NCI-H774 (cell line): ENCODE data around the gene SNAPC1.
"Not testable (repeated sequence)": the region's sequence is repeated elsewhere in the genome, so short reads cannot be mapped to it uniquely, and the experiment has no call there.

Source experiments
- DNase-seq: peaks from one replicate; lab custom pipeline; 2025; lab: John Stamatoyannopoulos, UW

The SNAPC1 gene

DNA sequence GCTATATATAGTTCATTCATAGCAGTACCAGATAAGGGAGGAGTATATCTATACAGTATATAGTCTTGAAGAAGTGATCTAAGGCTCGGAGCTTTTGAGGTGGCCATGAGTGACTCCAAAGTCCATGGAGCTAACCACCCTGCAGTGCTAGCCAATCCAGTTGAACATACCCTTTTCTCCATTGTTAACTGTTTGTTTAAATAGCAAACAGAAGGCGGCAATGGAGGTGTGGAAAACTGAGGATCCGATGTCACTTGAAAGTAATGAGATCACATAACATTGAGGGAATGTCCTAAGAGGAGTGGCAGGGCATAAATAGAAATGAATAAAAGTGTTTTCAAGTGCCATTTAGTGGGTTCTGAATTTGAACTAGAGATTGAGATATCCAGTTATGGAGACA, 12.4 kb upstream of the SNAPC1 start:
- DNase-seq: peak; percentile 4

DNA sequence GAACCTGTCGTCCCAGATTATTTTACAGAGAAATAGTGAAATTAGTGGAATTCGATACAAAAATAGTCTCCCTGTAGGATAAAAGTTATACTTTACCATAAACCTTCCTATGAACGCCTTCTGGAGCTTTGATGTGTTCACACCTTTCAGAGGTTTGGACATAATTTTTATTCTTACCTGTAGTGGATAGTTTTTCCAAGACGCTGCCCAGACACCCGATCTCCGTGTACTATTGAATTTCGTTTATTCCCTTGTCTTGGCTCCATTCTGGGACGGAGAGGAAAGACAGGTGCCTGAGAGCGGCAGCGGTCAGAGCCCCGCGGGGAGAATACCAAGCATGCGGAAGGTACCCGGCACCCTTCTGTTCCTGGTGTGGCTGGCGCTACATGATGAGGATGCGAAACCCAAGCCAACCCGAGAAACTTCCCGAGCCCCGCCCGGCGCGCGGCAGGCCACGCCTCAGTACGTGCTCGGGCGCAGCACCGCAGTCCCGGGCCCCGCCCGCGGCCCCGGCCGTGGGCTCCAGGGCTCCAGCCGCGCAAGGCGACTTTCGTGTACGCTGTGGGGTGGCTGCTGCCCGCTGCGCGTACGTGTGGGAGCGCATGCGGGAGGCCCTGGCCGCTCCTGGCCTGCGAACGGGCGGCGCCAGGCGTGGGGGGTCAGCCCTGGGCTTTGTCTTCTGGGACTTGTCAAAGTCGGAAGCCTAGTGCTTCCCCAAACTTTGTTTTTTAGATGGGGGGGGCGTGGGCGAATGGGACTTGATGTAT, 11.3 kb upstream of the SNAPC1 start:
- DNase-seq: peak; percentile 41

DNA sequence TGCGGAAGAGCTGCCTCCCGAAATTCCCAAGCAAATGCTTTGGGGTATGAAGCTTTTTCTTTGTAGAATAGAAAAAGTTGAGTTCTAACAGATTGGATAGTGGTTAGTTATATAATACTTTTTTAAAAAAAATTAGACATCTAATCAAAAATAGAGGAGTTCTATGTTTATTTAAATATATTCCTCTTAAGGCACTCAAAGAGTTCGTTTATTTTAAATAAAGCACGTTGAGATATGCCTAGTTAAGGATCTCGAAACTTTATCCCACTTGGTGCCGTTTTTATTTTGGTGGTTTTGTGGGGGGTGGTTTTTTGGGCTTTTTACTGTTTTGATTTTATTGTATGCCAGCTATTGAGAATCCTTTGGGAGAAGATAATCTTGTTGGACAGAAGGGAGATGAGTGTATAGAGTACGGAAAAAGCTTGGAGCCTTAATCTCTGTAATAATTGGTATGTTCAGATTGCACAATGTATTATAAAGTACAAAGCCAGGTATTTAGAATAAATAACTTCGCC, 10.7 kb upstream of the SNAPC1 start:
- DNase-seq: no peak

DNA sequence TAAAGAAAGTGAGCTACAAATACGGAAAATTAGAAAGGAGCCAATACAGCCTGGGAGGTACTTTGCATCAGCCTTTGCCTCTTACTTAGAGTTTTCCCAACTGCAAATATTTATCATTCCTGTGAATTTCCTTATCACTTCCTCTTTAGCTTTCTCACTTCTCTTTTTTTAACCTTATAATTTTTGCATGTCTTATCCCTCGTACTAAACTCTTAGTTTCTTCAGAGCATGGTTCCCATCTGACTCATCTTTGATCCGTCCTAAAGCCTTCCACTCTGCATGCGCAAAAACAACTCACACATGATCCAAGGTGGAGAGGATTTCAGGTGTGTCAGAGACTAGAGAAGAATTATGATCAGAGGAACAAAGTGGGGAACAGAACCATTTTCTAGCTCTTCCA, 9.6 kb upstream of the SNAPC1 start:
- DNase-seq: no peak

DNA sequence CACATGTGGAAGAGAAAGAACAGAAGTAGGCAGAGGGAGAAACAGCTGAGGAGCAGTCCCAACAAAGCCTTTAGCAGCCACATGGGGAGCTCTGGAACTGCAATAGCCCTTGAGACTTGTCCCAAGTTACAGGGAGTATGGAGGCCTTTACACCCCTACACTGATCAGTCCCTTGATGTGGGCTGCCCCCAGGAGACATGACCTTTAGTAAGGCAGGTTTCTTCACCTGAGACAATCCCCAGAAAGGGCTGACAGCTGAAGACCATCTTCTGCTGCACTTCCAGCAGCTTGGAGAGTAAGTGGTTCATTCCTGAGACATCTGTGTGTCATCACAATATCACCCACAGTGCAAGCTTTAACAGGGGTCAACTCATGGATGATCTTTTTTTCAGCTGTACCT, 8.6 kb upstream of the SNAPC1 start:
- DNase-seq: no peak

DNA sequence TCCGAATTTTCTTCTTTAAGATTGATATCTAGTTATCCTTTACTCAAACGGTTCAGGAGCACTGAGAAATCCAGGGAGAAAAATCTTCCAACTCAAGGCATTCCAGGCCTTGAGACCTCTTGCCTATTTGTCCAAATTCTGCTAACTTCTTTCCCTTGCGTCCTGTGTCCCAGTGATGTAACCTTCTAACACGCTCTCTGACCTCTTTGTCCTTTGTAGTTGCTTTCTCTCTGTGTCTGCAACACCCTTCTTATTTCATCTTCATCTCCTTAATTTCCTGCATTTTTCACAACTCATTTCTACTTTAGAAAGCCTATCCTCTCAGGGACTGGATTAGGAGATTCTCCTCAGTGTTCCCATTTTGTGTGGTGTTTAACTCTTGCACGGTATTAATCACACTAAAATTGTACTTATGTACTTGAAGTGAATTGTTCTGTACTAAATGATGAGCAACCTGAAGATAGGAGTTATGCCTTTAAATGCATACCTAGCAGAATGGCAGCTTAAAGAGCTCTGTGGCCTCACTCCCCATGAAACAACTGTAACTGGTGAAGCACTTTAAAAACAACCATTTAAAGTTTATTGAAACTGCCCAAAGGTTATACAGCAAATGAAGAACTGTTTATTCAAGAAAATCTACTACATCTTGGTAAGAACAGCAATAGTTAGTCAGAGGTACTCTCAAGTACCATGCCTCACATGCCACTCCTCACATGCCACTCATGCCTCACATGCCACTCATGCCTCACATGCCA, 7.4 kb upstream of the SNAPC1 start:
- no peak for DNase-seq

DNA sequence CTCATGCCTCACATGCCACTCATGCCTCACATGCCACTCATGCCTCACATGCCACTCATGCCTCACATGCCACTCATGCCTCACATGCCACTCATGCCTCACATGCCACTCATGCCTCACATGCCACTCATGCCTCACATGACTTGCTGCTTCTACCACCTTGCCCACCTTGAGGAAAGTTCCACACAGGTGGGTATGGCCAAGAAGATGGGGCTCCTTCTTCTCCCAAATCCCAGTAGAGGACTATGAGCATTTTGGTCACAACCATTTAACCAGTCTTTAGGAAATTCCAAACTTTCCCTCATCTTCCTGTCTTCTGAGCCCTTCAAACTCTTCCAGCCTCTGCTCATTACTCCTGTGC, 6.9 kb upstream of the SNAPC1 start:
- not testable (repeated sequence) for DNase-seq

DNA sequence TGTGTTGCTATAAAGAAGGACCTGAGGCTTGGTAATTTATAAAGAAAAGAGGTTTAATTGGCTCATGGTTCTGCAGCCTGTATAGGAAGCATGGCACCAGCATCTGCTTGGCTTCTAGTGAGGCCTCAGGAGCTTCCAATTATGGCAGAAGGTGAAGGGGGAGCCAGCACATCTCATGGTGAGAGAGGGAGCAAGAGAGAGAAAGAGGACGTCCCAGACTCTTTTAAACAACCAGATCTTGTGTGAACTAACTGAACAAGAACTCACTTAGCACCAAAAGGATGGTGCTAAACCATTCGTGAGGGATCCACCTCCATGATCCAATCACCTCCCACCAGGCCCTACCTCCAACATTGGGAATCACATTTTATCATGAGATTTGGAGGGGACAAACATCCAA, 6.1 kb upstream of the SNAPC1 start:
- no peak for DNase-seq

DNA sequence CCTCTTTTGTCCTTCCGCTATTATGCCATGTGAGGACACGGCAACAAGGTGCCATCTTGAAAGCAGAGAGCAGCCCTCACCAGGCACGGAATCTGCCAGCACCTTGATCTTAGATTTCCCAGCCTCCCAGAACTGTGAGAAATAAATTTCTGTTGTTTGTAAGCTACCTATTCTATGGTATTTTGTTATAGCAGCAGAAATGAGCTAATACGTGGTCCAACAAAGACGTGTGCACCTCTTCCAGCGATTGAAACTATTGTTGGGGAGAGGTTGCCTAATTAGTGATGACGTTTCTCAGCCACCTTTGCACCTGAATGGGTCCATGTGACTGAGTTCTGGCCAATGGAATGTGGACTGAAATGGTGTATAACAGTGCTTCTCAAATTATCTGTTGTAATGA, 2.3 kb upstream of the SNAPC1 start:
- DNase-seq: no peak

DNA sequence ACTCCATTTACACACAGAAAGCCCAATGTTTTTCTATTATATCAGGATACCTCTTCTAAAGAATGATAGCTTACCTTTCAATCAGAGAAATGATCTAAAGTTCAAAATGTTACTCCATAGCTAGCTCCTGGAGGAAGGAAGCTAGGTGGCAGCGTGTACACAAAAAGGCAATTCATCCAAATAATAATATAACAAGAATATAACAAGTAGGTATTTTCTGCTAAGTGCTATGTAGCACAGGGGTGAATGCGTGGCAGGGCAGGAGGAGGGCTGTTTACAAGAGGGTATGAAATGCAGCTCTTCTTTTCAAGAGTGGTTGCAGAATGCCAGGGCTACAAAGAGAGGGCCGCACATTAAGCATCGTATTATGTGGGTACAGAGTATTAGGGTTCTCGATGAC, 663 bp upstream of the SNAPC1 start:
- no peak for DNase-seq

DNA sequence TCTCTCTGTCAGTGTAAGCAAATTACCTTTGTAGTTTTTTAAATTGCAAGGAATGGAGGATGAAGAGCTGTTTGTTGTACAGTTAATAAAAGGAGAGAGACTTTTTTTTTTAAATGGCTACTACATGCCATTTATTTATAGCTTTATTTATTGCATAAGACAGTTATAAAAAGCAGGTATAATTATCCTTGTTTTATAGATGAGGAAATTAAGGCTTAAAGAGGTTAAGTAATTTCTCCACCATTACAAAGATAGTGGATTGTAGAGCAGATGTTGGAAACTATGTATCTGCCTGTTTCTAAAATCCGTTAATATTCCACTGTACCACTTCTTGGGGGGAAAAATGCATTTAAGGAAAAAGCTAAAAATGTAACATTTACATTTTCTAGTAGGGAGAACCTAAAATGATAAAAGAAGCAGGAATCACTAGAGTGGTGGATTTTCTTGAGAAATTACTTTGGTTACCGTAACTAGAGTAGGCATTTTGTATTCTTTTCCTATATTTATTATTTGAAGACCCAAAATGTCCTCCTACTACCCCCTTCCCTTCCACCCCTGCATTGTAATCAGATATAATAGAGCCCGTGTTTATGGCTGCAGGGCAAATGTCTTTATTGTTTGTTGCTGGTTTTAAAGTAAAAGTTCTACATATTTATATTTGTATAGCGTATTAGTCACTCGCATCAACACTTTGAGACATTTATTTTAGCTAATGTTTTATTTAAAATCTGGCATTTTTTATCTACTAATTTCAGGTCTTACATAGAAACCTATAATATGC, 2.3 kb downstream of the SNAPC1 start:
- DNase-seq: no peak

DNA sequence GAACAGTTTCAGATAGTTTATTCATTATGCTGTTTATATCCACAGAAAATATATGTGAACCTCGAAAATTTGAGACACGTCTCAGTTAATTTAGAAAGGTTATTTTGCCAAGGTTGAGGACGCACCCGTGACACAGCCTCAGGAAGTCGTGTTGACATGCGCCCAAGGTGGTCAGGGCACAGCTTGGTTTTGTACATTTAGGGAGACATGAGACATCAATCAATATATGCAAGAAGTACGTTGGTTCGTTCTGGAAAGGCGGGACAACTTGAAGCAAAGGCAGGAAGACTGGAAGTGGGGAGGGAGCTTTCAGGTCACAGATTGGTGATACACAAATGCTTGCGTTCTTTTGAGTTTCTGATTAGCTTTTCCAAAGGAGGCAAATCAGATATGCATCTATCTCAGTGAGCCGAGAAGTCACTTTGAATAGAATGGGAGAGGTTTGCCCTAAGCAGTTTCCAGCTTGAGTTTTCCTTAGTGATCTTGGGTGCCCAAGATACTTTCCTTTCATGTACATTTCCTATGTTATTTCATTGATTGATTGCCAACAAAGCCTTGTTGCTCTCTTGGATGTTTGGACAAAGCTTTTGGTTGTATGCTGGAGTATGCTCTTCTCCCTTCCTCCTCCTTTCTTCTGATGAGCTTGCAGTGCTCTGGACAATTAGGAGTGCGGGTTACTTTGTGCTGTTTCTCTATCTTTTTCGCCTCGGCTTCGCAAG, 3.2 kb downstream of the SNAPC1 start:
- DNase-seq: no peak

DNA sequence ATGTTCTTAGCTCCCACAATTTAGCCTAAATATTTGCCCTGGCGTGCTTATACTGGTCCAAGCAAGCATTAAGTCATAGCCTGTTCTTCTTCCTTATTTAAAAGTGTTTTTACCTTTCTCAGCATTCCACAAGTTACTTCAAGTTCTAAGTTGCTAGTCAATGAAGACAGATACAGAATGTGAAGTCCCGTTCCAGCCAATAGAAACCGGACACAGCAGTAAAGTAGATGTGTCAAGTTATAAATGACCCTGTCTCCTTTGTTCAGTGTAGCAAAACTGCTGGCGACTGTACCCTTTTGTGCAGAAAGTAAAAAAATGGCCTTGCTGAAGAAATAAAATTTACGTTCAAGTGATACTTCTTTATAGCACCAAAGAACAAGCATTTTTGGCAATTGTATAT, 3.9 kb downstream of the SNAPC1 start:
- DNase-seq: no peak

DNA sequence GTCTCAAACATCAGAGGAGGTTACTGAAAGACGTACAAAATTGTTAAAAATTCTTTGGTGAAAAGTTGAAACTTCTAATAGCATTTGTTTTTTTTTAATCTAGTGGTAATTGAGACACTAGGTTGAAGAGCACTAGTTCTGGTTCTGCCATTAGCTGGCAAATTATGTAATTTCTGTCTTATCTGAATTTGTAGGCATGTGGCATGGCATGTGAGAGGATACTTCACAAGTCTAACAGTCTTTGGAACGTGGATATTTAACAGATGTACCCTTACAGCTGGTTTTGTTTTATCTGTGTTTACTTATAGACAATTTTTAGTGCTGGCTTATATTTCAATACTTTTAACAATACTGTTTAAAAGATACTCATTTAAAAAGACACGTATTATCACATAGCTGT, 6.0 kb downstream of the SNAPC1 start:
- no peak for DNase-seq

DNA sequence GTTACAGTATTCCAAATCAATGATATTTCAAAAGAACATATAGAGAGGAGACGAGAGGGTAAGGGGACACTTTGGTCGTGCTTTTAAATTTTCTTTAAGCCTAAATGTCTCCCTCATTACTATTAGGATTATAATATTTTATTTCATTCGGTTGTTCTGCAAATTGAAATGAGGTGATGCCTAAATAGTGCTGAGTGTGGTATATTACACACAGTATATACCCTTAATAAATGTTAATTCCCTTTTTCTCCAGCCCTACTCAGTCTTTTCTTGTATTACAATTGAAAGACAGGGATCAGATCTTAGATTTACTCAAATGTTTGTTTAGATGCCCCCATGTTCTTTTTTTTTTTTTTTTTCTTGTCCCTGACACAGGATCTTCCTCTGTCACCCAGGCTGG, 7.7 kb downstream of the SNAPC1 start:
- no peak for DNase-seq

DNA sequence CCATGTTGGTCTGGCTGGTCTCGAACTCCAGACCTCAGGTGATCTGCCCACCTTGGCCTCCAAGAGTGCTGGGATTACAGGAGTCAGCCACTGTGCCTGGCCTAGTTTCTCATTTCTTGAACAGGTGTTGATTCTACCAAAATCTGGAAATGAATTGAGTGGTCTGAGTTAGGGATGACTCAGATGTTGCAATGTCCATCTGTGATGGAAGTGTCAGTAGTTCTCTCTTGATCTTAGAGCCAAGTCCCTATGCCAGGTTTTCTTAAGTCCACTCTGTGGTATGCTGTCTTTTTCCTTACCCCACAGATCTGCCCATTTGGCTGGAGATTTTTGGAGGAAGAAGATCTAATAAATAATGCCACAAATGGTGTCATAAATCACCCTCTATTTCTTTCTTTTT, 12.6 kb downstream of the SNAPC1 start:
- DNase-seq: no peak

DNA sequence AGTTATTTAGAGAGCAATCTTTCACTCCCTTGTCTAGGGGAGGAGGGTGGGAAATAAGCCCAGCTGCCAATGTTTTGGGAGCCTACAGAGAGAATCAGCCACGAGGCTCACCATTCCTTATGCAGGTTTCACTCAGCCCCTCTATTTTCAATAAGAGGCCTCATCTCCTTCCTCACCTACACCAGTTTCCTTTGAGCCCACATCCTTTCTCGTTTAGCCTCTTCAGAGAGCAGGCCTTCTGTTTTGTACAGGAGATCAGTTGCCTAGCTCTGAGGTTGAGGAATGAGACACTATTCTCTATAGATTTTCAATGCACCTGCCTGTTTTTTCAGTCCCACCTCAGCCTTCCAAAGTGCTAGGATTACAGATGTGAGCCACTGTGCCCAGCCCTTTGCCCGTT, 17.9 kb downstream of the SNAPC1 start:
- no peak for DNase-seq

DNA sequence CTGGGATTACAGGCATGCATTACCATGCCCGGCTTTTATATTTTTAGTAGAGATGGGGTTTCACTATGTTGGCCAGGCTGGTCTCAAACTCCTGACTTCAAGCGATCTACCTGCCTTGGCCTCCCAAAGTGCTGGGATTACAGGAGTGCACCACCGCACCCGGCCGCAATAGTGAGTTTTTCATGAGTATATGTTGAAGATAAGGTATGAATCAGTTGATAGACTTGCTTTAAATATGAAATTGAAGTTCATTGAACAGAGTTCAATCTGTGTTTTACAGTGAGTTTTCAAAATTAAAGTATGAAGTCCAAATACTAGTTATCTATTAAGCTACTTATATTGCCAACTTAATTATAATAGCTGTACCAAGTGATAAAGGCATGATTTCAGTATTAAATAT, 35.1 kb downstream of the SNAPC1 start:
- DNase-seq: no peak

DNA sequence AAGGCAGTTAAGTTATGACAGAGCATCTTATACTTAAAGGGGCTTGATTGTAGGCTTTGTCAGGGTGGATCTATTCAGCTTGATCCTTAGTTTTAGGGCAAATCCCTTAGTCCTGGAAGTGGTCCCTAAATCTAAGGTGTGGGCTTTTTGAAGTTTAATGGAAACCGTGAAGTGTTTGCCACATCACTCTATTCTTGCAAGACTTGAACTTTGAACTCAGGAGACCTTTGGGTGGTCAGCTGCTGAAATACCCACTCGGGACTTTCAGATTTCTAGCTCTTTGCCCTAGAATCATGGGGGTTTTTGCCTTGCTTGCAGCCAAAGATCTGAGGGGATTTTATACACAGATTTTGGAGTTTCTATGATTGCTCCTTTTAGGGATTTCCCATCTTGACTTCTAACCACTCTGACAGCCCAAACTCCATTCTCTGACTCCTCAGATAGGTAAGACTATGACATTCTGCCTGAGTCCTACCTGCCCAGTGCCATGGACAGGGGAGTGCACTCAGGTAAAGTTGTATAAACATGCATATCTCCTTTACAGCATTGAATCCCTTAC, 39.9 kb downstream of the SNAPC1 start:
- DNase-seq: no peak

DNA sequence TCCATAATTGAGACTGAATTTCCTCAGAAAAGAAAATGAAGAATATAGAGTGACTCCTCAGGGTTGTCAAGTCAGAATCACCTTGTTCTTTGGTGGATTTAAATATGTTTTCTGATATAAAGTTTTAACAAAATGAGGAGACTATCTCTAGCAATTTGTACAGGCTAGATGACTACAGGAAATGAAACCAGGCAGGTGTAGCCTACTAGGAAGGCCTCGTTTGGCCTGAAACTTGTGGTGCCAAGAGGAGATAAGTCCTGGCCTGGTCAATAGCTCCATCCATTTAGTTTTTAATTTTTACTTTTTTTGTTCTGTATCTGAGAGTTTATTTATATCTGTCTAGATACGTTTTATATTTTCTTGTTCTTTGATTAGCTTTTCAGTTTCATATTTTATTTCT, 41.5 kb downstream of the SNAPC1 start:
- no peak for DNase-seq

DNA sequence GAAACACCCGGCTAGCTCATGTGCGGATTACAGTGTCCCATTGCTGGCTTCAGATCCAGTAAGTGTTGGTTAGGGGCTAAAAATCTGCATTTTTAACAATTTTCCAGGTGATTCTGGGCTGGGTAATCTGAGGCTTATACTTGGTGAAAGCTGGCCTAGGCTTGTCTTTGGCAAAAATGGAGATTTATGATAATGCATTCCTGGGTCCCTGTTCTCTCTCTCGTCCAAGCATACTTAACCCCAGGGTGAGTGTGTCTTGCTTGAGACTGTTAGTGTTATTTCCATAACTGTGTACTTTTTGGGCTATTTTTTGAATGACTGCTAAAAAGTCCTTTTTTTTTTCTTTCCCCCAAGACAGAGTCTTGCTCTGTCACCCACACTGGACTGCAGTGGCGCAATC, 43.2 kb downstream of the SNAPC1 start:
- DNase-seq: no peak

DNA sequence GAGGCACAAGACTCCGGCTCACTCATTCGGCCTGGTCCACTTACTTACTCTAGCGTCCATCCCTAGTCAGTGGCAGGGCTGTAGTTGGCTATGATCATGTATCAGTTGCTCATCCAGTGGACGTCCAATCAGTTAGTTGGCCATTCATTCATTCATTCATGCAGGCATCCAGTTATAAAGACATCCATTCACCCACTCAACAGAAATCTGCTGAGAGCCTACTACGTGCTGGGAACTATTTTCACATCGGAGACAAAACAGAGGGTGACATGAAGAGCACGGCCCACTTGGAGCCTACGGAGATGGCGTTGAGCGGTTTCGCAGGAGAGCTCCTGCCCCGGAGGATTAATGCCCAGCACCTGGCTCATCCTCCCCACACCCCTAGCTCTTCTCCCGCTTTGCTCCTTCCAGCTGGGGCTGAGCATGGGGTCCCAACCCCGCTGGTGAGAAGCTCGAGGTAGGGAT, 49.7 kb downstream of the SNAPC1 start:
- no peak for DNase-seq
